HG02588 (cell line): ENCODE data around the gene CUBN.

ENCODE experiments used
- ATAC-seq: cut with Tn5 transposase; IDR thresholded peaks from one replicate; pipeline ENCODE4 v1.9.1; 2021; ENCODE audit warnings: mild to moderate bottlenecking, moderate library complexity; ENCODE audit not compliant: unreplicated experiment

CUBN gene

GRCh38 chr10:17109475-17110207 lies 20.0 kb downstream of the CUBN start:
- ATAC-seq = no peak

GRCh38 chr10:17109046-17109445 lies 20.6 kb downstream of the CUBN start:
- no peak for ATAC-seq

DNA sequence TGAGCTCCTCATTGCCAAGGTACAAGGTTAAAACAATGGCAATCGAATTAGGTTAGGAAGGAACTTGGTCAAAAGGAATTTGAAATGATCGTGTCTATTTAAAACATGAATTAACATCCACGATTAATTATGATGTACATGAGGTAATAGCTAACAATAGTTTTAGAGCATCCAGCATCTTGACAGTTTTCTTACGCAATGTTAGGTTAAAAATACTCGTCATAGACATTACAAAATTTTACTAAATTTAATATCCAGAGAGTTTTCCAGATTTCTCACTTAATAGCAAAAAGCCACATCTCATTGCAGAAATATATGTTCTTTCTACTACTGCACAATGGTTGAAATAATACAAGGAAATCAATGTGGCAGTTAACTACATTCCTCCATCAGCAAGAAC lies 22.6 kb downstream of the CUBN start:
- no peak for ATAC-seq

DNA sequence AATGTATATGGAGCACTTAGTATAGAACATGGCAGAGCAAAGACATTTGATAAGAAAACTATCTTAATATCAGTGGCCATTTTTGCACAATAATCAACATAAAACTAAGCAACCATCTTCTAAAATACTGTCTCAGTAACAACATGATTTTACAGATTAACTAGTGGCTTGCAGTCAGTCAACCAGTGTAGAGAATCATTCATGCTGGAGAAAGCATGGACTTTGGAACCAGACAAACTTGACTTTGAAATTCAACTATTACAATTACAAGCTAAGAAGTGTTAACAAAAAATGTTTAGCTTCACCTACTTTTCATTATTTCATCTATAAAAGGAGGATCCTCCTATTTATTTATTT lies 27.7 kb downstream of the CUBN start:
- ATAC-seq = no peak

GRCh38 chr10:17101257-17101909 lies 28.2 kb downstream of the CUBN start:
- no peak for ATAC-seq

DNA sequence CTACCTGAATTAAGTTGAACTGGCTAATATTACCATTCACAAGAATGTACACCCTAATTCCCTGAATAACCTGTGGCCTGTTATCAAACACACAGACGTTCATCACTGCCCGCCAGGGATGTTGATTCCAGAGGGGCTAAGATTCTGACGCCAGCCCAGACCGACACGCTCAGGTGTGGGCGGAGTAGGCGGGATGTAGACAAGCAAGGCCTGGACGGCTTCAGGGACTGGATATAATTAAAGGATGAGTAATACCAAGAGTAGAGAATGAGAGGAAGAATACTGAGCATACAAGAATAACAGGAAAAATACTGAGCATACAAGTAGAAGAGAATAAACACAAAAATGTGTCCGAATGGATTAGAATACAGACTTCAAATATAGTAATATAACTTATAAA lies 29.0 kb downstream of the CUBN start:
- no peak for ATAC-seq

- ATAC-seq = no peak
Measured at GRCh38 chr10:17098012-17098411, 31.6 kb downstream of the CUBN start.

DNA sequence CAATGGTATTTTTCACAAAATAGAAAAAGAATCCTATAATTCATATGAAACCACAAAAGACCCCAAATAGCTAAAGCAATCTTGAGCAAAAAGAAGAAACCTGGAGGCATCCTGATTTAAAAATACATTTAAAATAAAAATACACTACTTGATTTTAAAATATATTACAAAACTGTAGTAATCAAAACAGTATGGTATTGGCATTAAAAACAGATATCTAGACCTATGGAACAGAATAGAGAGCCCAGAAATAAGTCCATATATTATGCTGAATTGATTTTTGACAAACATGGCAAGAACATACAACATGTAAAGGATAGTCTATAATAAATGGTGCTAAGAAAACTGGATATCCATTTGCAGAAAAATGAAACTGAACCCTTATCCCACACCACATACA lies 34.8 kb downstream of the CUBN start:
- ATAC-seq = no peak

DNA sequence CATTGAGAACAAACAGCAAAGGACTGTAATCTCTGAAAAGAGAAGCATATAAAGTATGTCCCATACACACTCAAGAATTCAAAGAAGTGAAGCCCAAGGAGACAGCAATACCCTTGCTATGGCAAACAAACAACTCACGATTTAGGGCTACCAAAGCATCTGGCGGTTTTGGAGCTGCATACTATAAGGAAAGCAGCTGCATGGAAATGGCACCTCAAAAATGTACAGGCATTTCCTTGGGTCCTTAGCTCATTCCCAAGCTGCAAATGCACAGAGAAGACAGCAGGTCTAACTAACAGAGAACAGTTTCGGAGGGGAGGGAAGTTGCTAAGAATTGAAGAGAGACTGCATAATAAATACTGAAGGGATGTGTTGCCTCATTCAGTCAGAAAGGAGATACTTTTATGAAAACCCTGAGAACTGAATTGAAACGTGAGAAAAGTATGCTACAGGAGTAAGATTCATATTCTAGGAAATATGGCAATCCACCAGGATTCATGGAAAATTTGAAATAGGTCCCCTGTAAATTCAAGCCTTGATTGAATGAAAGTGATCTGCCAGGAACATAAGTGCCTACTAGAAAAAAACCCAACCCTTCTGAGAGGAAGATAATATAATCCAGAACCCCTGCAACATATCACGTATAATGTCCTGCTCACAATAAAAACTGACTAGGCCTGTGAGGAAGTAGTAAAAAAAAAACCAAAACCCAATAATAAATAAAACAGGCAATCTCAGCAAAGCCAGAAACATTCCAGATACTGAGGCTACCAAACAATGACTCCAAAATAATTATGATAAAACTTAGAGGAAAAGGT lies 36.4 kb downstream of the CUBN start:
- no peak for ATAC-seq

GRCh38 chr10:17092216-17092944 lies 37.2 kb downstream of the CUBN start:
- ATAC-seq = no peak

GRCh38 chr10:17088118-17088806 lies 41.3 kb downstream of the CUBN start:
- no peak for ATAC-seq

GRCh38 chr10:17086865-17087367 lies 42.7 kb downstream of the CUBN start:
- no peak for ATAC-seq

DNA sequence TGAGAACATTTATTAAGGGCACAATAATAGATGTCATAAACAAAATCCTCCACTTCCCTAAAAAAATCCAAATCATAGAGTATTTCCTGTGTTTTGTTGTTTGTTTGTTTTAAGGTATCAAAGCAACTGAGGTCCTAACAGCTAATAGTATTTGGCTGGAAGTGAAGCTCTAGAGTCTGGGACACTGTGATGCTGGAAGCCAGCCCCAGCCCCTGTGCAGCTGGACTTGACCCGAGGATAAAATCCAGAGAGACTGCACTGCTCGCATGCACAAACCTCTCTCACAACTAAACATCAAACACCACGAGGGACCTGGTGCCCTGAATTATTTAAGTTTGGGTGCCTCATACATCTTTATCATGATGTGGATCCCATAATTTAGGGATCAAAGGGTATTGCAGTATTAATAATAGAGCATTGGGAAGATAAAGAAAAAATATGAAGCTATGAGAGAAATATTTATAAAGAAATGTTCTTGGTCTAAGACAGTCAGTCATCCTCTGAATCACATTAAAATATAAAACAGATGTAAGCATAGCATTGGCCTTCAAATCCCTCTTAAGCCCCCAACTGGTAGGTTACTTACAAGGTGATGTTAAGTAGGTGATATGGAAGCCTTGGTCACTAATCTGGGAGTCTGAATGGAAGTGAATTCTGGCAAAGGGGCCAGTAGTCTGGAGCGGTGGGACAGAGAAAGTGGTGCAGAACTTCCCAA lies 44.4 kb downstream of the CUBN start:
- ATAC-seq = no peak

DNA sequence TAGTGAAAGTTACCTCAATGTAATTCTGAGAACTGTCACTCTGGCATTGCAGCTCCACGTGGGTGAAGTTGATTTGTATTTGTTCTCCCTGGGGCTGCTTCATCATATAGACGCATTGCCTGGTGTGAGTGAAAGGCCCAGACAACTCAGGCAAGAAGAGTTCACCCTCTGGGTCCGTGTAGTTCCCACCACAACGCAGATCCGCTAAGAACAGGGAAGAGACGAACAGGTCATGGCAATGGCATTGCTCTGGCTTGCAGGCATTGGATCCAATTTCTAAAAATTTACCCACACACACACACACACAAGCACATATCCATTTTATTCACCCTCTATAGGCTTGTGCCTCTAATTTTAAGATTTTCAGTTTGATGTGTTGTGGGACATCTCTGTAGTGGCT lies 45.4 kb downstream of the CUBN start:
- no peak for ATAC-seq

DNA sequence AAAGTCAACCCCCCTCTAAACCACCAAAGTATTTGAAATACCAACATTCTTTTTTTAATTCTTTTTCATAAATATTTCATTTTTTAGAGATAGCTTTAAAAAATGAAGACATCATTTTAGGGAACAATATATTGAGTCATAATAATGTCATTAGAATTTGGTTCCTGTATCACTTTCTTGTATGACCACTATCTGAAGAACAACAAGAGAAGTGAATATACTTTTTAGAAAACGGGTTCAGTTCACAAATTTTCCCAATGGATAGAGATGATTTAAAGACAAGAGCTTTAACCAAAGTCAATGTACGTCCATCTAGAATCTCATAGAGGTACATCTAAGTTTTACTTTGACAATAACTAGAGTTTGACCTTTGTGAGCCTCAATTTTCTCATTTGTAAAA lies 48.2 kb downstream of the CUBN start:
- ATAC-seq = no peak

DNA sequence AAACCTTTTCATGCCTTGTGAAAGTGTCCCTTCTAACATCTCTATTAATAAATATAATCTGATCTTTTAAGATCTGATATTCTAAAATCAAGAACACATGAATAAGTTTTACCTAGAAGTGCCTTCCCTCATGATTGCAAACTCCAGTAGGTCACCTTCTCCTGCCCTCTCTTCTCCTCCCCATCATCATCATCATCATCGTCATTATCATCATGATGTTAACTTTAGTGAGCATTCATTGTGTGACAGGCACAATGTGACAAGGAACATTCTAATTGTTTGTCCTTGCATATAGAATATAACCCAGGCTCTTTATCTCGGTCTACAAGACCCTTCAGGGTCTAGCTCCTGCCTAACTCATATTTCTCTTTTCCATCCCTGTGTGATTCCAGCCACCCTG lies 51.7 kb downstream of the CUBN start:
- ATAC-seq = no peak

DNA sequence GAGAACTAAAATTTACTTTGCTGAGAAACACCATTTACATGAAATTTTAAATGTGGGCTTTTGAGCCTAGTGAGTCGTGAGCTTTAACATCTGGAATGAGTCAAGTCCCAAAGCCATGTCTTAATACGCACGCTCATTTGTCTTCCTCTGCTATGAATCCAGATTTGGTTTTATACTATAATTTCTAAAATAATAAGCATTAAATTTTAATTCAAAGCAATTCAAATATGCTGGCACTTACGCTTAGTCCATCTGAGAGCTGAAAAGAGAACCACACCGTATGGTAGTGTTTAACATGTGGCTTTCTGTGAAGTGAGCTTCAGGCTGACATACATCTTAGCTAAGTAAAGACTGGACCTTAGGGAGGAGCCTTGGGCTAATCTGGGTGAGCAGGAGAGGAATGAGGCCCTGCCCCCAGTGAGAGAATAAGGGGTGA lies 52.2 kb downstream of the CUBN start:
- ATAC-seq = no peak

GRCh38 chr10:17076626-17077345 lies 52.8 kb downstream of the CUBN start:
- no peak for ATAC-seq
